ENCODE results near the gene SEMA4F.

The SEMA4F gene

GRCh38 chr2:74639550-74639949, 14.5 kb upstream of the SEMA4F start:
- no peaks in the 10 kb centered on the region for H3K9me3 Mint-ChIP-seq
- H3K36me3 Mint-ChIP-seq (ENCODE audit: insufficient read depth): peaks cover 2% of the 10 kb centered on the region
- no peak overlapping the region for H3K4me3 Mint-ChIP-seq
- DNase-seq (ENCODE audit: low spot score in 2 of 2): no peak
- H3K4me1 Mint-ChIP-seq: no peaks in the 10 kb centered on the region
- H3K27me3 Mint-ChIP-seq: peaks cover 55% of the 10 kb centered on the region
- no peak overlapping the region for H3K27ac Mint-ChIP-seq (ENCODE audit: low read depth)
- ATAC-seq (replicated peaks; ENCODE audit: extremely low read depth, poor library complexity, severe bottlenecking): no peak

GRCh38 chr2:74645344-74645743, 8.7 kb upstream of the SEMA4F start:
- ATAC-seq (replicated peaks; ENCODE audit: extremely low read depth, poor library complexity, severe bottlenecking) (no peak), DNase-seq (ENCODE audit: low spot score in 2 of 2) (no peak)
- Mint-ChIP-seq H3K27me3 (peaks cover 48% of the 10 kb centered on the region), H3K4me3 (no peak overlapping the region), H3K36me3 (ENCODE audit: insufficient read depth) (peaks cover 2% of the 10 kb centered on the region), H3K27ac (ENCODE audit: low read depth) (no peak overlapping the region), H3K4me1 (no peaks in the 10 kb centered on the region), H3K9me3 (no peaks in the 10 kb centered on the region)

DNA sequence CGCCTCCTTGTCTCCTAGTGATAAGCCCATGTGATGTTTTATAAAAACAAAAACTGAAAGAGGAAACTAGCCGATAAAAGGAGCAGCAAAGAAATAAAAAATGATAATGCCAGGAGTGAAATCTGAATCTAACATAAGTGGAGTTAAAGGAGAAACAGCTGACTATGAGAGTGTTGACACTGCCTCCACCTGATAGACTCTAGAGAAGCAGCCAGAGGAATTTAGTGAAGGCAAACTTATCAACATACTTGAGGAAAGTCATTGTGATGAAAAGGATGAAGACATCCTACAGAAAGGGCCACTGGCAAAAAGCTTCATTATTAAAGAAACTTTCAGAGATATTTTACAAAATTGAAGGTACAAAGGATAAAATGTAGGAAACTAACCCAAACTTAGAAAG, 7.8 kb upstream of the SEMA4F start:
- no peaks in the 10 kb centered on the region for H3K36me3 Mint-ChIP-seq (ENCODE audit: insufficient read depth)
- no peaks in the 10 kb centered on the region for H3K4me1 Mint-ChIP-seq
- H3K27ac Mint-ChIP-seq (ENCODE audit: low read depth): no peak overlapping the region
- no peaks in the 10 kb centered on the region for H3K9me3 Mint-ChIP-seq
- DNase-seq (ENCODE audit: low spot score in 2 of 2) (no peak), ATAC-seq (replicated peaks; ENCODE audit: extremely low read depth, poor library complexity, severe bottlenecking) (no peak)
- peaks cover 39% of the 10 kb centered on the region for H3K27me3 Mint-ChIP-seq
- H3K4me3 Mint-ChIP-seq: no peak overlapping the region

GRCh38 chr2:74646834-74647482, 7.1 kb upstream of the SEMA4F start:
- Mint-ChIP-seq H3K9me3 (no peaks in the 10 kb centered on the region), H3K4me3 (no peak overlapping the region), H3K27me3 (peaks cover 35% of the 10 kb centered on the region), H3K4me1 (no peaks in the 10 kb centered on the region), H3K27ac (ENCODE audit: low read depth) (no peak overlapping the region), H3K36me3 (ENCODE audit: insufficient read depth) (no peaks in the 10 kb centered on the region)
- DNase-seq (ENCODE audit: low spot score in 2 of 2) (no peak), ATAC-seq (replicated peaks; ENCODE audit: extremely low read depth, poor library complexity, severe bottlenecking) (no peak)

- no peak within 1 kb of the TSS for H3K27ac Mint-ChIP-seq (ENCODE audit: low read depth)
- no peak within 1 kb of the TSS for H3K4me3 Mint-ChIP-seq
- peaks cover 33% of the 10 kb centered on the region for H3K27me3 Mint-ChIP-seq
- DNase-seq (ENCODE audit: low spot score in 2 of 2) (no peak), ATAC-seq (replicated peaks; ENCODE audit: extremely low read depth, poor library complexity, severe bottlenecking) (no peak)
- peaks cover 2% of the 10 kb centered on the region for H3K36me3 Mint-ChIP-seq (ENCODE audit: insufficient read depth)
- H3K9me3 Mint-ChIP-seq: no peaks in the 10 kb centered on the region
- no peaks in the 10 kb centered on the region for H3K4me1 Mint-ChIP-seq
These were observed 6.0 kb upstream of the SEMA4F start, which contains the start of gene M1AP for GRCh38 chr2:74648009-74648443. M1AP (minus strand) TSS chr2:74648330; CDS start chr2:74640275, 8,055 bp downstream.

DNA sequence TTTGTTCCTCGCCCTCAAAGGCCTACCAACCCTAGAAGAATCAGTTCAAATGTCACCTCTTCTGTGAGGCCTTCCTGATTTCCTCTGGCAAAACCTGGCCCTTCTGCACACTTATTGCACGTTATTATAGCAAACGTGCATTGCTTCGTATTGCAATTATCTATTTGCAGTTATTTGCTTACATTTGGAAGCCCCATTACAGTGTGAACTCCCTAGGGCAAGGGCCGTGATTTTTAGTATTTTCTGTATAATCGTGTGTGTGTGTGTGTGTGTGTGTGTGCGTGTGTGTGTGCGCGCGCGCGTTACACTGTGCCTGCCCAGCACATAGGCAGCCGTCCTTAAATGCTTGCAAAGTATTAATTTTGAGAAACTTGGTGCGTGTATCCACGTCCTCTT, 460 bp upstream of the SEMA4F start:
- peaks cover 8% of the 10 kb centered on the region for H3K36me3 Mint-ChIP-seq (ENCODE audit: insufficient read depth)
- no peak overlapping the region for H3K27ac Mint-ChIP-seq (ENCODE audit: low read depth)
- ATAC-seq (replicated peaks; ENCODE audit: extremely low read depth, poor library complexity, severe bottlenecking): peak; percentile 52
- peaks cover 13% of the 10 kb centered on the region for H3K4me1 Mint-ChIP-seq
- DNase-seq (ENCODE audit: low spot score in 2 of 2): no peak
- H3K9me3 Mint-ChIP-seq: no peaks in the 10 kb centered on the region
- peak overlapping the region; percentile 83 for H3K4me3 Mint-ChIP-seq
- H3K27me3 Mint-ChIP-seq: peaks cover 10% of the 10 kb centered on the region

GRCh38 chr2:74655579-74655978, 1.5 kb downstream of the SEMA4F start:
- Mint-ChIP-seq H3K4me3 (peak overlapping the region; percentile 83), H3K36me3 (ENCODE audit: insufficient read depth) (peaks cover 8% of the 10 kb centered on the region), H3K27ac (ENCODE audit: low read depth) (no peak overlapping the region), H3K4me1 (peaks cover 13% of the 10 kb centered on the region), H3K9me3 (no peaks in the 10 kb centered on the region), H3K27me3 (no peaks in the 10 kb centered on the region)
- ATAC-seq (replicated peaks; ENCODE audit: extremely low read depth, poor library complexity, severe bottlenecking) (no peak), DNase-seq (ENCODE audit: low spot score in 2 of 2) (no peak)

DNA sequence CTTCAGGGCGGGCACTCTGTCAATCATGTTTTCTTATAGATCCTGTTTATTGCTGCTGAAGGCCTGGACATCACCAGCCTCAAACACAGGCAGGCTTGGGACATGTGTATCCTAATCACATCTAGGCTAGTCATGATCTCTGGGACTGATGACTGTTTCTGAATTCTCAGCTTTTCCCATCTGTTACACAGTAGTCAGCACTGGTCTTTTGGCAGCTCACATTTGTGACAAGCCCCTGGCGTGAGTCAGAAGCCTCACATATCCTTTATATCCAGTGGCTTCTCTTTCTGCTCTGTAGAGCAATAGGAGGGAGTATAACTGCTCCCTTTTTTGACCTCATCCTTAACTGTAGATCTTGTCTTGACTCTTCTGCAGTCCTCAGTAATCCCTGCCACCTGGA, 4.5 kb downstream of the SEMA4F start:
- ATAC-seq (replicated peaks; ENCODE audit: extremely low read depth, poor library complexity, severe bottlenecking) (no peak), DNase-seq (ENCODE audit: low spot score in 2 of 2) (no peak)
- H3K36me3 Mint-ChIP-seq (ENCODE audit: insufficient read depth): peaks cover 7% of the 10 kb centered on the region
- H3K27me3 Mint-ChIP-seq: no peaks in the 10 kb centered on the region
- no peak overlapping the region for H3K27ac Mint-ChIP-seq (ENCODE audit: low read depth)
- no peaks in the 10 kb centered on the region for H3K9me3 Mint-ChIP-seq
- H3K4me3 Mint-ChIP-seq: no peak overlapping the region
- peaks cover 13% of the 10 kb centered on the region for H3K4me1 Mint-ChIP-seq

DNA sequence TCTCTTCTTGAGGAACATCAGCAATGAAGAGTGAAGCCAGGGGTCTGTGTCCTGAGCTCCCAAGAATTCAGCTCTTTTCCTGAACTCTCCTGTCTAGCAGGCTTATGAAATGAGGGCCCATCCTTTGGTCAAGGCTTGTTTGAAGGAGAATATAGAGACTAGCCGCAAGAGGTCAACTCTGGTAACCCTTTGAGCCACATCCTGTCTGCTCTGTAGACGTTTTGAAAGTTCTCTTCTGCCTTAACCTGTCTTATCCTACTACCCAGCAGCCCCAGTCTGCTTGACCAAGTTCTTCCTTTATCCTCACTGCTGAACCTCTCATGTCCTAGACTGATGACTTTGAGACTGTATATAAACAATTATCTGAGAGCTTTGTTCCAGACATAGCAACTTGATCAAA, 5.4 kb downstream of the SEMA4F start:
- H3K4me3 Mint-ChIP-seq: no peak overlapping the region
- DNase-seq (ENCODE audit: low spot score in 2 of 2): no peak
- no peak for ATAC-seq (replicated peaks; ENCODE audit: extremely low read depth, poor library complexity, severe bottlenecking)
- no peaks in the 10 kb centered on the region for H3K27me3 Mint-ChIP-seq
- H3K9me3 Mint-ChIP-seq: no peaks in the 10 kb centered on the region
- peaks cover 2% of the 10 kb centered on the region for H3K36me3 Mint-ChIP-seq (ENCODE audit: insufficient read depth)
- no peak overlapping the region for H3K27ac Mint-ChIP-seq (ENCODE audit: low read depth)
- H3K4me1 Mint-ChIP-seq: peaks cover 13% of the 10 kb centered on the region

DNA sequence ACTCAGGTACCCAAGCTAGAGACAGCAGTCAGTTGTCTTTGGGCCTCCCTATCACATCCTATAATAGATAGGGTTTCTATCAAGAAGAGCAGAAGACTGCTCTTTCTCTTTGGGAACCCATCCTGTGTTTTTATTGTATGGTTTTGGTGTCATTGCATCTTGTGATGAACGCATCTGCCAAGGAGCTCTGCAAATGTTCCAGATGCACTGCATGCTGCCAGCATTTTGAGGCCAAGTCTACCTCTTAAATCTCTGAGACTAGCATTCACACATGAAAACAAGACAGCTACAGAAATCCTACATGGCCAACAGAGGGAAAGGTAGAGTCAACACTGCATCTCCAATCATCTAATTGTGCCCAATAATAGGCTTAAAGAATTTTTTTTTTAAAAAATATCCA, 14.0 kb downstream of the SEMA4F start:
- Mint-ChIP-seq H3K36me3 (ENCODE audit: insufficient read depth) (peaks cover 6% of the 10 kb centered on the region), H3K4me1 (peaks cover 6% of the 10 kb centered on the region), H3K9me3 (no peaks in the 10 kb centered on the region), H3K4me3 (no peak overlapping the region), H3K27ac (ENCODE audit: low read depth) (no peak overlapping the region), H3K27me3 (no peaks in the 10 kb centered on the region)
- ATAC-seq (replicated peaks; ENCODE audit: extremely low read depth, poor library complexity, severe bottlenecking) (no peak), DNase-seq (ENCODE audit: low spot score in 2 of 2) (no peak)

DNA sequence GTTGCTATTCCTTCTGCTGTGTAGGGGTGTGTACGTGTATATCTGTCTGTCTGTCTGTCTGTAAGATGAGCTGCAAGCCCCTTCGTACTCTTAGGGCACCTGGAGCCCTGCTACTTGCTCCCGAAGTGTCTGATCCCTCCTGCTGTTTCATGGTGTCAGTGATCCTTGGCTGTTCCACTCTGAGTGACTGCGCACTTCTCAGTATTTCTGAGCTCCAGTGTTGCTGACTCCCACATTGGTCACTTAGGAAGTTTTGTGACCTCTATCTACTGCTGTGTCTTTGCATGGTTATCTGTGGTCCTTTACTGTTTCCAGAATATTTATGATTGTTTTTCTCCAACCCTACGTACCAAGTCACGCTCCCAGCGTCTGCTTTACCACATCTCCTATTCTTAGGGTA, 16.2 kb downstream of the SEMA4F start:
- H3K36me3 Mint-ChIP-seq (ENCODE audit: insufficient read depth): peaks cover 11% of the 10 kb centered on the region
- H3K4me3 Mint-ChIP-seq: no peak overlapping the region
- no peak overlapping the region for H3K27ac Mint-ChIP-seq (ENCODE audit: low read depth)
- no peaks in the 10 kb centered on the region for H3K27me3 Mint-ChIP-seq
- H3K9me3 Mint-ChIP-seq: no peaks in the 10 kb centered on the region
- H3K4me1 Mint-ChIP-seq: peaks cover 6% of the 10 kb centered on the region
- ATAC-seq (replicated peaks; ENCODE audit: extremely low read depth, poor library complexity, severe bottlenecking) (no peak), DNase-seq (ENCODE audit: low spot score in 2 of 2) (no peak)

GRCh38 chr2:74671479-74671878, 17.4 kb downstream of the SEMA4F start:
- H3K36me3 Mint-ChIP-seq (ENCODE audit: insufficient read depth): peaks cover 19% of the 10 kb centered on the region
- H3K9me3 Mint-ChIP-seq: no peaks in the 10 kb centered on the region
- H3K4me3 Mint-ChIP-seq: no peak overlapping the region
- no peak for DNase-seq (ENCODE audit: low spot score in 2 of 2)
- no peak overlapping the region for H3K27ac Mint-ChIP-seq (ENCODE audit: low read depth)
- H3K4me1 Mint-ChIP-seq: peaks cover 6% of the 10 kb centered on the region
- H3K27me3 Mint-ChIP-seq: no peaks in the 10 kb centered on the region
- no peak for ATAC-seq (replicated peaks; ENCODE audit: extremely low read depth, poor library complexity, severe bottlenecking)

DNA sequence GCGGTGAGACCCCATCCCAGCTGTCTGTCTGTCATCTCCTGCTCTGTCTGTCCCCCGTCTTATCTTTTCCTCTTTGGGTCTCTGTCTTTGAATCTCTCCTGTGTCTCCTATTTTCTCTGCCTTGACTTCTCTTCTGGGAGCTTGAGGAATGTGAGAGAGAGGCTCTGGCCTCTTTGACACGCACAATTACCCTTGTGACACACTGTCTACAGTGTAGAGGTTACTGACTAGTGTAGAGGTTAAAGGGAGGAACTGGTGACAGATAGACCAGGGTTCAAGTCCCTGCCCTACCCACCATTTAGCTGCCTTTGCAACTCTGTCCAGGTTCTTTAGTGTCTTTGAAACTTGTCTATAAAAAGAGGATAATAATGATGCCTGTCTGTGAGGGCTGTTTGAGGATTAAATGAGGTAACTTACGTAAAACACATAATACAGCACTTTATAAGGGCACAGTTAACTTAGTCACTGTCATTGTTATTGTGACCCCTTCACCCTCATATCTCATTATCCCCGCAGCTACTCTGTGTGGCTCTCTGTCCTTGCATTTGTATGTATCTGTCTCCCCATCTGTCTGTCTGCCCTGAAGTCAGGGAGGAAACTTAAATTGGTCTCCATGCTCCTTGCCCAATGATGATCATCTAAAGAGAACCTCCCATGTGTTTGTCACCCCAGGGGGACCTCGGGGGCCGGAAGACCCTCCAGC, 19.9 kb downstream of the SEMA4F start:
- H3K9me3 Mint-ChIP-seq: no peaks in the 10 kb centered on the region
- H3K36me3 Mint-ChIP-seq (ENCODE audit: insufficient read depth): peaks cover 27% of the 10 kb centered on the region
- H3K27ac Mint-ChIP-seq (ENCODE audit: low read depth): no peak overlapping the region
- DNase-seq (ENCODE audit: low spot score in 2 of 2): no peak
- H3K27me3 Mint-ChIP-seq: no peaks in the 10 kb centered on the region
- no peak for ATAC-seq (replicated peaks; ENCODE audit: extremely low read depth, poor library complexity, severe bottlenecking)
- no peak overlapping the region for H3K4me3 Mint-ChIP-seq
- H3K4me1 Mint-ChIP-seq: peaks cover 6% of the 10 kb centered on the region
